Stimulated activated CD4-positive, alpha-beta T cell treated with anti-CD3 and anti-CD28 coated beads, Interleukin-1b, Interleukin-23, amount 100 ng/mL, for 48 hours (primary cell): Measurements from ENCODE around the gene ADD1.

Experiments
- DNase-seq: peaks from one replicate; pipeline ENCODE4 v3.0.0-alpha.2; 2020

Gene ADD1

DNA sequence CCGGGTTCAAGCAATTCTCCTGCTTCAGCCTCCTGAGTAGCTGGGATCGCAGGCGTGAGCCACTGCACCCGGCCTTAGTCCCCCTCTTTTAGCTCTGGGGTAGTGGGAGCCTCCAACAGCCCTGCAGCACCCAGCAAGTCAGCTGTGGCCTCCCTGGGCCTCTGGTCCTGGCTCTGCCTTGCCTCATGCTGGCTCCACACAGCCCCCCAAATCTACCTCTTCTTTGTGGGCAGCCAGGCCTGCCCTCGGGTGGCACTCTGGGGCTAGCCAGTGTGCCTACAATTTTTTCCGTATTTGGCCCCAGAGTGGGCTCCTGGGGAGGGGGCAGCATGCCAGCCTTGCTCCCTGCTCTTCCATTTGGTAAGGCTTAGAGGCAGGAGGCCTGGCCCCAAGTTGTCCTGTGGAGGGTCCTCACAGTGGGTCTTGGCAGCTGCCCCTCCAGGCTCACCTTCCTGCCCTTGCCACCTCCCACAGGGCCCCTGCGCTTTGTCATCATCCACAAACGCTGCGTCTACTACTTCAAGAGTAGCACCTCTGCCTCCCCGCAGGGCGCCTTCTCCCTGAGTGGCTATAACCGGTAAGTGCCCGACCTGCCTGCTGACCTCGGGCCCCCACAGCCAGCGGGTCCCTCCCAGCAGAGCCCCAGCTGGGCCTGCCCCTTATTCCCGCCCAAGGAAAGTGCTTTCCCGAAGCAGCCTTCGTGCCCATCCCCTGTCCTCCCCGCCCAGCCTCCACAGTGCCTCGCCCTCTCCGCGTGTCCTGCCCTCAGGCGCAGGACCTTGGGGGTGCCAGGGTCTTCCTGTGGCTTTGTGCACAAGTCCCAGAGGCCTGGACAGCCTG lies 21.0 kb upstream of the ADD1 start:
- DNase-seq: no peak

DNA sequence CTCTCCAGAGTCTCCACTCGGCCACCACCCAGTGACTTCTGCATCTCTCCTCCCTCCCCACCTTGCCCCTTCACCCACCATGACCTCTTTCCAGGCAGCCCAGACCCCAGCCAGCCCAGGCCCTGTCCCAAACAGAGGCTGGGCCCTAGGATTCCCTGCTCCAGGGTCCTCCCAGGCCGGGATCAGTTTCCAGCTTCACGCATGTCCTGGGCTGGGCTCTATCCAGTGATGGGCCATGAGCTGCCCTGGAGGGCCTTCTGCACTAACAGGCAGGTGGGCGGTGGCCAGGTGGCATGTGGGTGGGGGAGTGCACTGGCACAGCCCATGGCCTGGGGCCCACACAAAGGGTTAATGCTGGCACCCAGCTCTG lies 20.4 kb upstream of the ADD1 start:
- DNase-seq: no peak

DNA sequence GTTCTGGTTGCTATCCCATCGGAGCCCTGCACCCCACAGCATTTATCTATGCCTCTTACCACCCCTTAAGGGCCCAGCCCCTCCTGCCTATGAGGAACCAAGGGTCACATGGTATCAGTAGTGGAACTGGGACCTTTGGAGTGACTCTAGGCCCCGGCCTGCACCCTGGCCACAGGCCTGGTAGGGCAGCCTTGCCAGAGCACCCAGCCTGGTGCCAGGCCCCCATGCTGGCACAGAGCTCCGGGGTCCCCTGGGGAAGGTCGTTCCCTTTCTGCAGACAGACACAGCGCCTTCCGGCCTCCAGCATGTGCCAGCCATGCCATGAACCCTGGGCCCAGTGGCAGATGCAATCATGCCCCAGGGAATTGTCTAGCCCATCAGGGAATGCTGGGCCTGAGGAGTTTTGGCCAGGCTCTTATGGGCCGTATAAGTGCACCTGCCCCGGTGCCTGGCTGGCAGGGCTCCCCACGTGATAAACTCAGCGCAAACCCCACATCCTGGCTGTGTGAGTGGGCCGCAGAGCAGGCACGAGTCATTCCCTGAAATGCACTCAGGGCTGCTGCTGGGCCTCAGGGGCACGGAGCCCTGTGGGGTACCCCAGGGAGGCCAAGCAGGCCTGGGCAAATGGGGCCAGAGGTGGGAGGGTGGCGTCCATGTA lies 19.8 kb upstream of the ADD1 start:
- no peak for DNase-seq

DNA sequence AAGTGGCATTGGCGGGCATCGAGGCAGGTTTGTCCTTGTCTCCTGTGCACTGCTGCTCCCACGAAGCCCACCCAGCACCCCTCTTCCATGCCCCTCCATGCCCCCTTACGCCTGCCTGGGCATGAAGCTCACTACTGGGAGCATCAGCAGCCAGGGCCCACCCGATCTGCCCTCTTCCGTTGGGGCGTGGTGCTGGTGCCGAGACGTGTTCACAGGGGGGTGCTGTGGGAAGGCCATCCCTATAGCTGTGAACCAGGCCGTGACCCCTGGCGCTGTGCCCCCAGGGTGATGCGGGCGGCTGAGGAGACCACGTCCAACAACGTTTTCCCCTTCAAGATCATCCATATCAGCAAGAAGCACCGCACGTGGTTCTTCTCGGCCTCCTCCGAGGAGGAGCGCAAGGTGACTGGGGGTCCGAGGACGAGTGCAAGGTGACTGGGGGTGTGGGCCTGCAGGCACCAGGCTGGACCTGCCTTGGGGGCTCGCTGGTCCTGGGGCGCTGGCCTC lies 19.3 kb upstream of the ADD1 start:
- DNase-seq: no peak

DNA sequence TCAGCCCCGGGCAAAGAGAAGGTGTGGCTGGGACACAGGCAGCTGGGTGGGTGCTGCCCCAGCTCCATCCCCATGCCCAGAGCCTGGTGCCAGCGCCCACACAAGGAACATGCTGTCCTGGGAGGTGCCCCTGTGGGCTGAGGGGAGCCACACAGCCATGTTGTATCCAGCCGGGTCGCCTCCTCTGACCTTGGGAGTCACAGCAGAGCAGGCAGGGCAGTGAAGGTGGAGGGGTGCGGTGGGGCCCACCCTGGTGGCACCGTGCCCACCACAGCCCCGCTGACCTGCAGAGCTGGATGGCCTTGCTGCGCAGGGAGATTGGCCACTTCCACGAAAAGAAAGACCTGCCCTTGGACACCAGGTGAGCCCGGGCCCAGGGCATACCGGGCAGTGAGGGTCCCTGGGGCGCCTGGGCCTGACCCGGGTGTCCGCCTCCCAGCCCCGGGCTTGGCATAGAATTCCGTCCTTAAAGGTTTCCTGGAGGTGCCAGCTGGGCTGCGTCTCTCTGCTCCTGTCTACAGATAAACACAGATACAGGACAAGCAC lies 18.7 kb upstream of the ADD1 start:
- no peak for DNase-seq

DNA sequence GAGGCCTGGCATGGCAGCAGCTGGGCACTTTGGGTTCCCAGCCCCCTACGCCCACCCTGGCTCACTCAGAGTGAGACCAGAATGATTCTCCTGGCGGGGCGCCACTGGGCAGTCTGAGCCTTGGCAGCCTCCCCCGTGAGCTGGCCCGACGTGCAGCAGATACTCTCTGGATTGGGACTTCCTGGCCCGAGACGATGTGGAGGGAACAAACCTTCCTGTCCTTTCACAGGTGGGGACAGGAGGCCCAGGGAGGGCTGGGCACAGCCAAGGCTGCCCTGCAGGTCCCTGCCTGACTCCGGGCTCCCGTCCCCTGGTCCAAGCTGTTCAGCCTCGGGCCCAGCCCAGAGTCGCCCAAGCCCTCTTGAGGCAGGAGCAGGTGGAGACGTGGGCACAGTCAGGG lies 17.9 kb upstream of the ADD1 start:
- no peak for DNase-seq

DNA sequence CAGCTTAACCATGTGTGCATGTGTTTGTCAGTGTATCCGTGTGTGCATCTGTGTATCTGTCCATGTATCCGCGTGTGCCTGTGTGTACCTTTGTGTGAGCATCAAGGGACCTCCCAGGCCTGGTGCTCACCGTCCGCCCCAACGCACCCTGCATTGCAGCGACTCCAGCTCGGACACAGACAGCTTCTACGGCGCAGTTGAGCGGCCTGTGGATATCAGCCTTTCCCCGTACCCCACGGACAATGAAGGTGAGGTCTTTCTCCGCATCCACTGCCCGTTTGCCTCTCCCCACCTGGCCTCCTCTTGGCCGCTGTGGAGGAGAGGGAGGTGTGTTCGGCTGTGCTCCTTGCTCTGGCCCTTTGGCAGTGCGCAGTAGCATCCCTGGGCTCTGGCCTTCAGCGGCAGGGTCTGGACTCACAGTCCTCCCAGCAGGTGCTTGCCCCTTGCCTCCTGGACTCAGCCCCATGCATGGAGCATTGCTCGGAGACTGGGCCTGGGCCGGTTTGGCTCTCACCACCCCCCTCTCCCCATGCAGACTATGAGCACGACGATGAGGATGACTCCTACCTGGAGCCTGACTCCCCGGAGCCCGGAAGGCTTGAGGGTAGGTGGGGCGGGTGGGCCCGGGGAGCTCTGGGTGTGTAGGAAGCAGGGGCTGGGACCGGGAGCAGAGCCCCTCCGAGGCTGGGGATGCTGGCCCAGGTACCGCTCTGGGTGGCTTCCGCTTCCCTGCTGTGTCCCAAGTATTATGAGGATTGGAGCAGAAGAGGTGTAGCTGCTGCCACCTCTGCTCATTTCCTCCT lies 16.4 kb upstream of the ADD1 start:
- DNase-seq: no peak

DNA sequence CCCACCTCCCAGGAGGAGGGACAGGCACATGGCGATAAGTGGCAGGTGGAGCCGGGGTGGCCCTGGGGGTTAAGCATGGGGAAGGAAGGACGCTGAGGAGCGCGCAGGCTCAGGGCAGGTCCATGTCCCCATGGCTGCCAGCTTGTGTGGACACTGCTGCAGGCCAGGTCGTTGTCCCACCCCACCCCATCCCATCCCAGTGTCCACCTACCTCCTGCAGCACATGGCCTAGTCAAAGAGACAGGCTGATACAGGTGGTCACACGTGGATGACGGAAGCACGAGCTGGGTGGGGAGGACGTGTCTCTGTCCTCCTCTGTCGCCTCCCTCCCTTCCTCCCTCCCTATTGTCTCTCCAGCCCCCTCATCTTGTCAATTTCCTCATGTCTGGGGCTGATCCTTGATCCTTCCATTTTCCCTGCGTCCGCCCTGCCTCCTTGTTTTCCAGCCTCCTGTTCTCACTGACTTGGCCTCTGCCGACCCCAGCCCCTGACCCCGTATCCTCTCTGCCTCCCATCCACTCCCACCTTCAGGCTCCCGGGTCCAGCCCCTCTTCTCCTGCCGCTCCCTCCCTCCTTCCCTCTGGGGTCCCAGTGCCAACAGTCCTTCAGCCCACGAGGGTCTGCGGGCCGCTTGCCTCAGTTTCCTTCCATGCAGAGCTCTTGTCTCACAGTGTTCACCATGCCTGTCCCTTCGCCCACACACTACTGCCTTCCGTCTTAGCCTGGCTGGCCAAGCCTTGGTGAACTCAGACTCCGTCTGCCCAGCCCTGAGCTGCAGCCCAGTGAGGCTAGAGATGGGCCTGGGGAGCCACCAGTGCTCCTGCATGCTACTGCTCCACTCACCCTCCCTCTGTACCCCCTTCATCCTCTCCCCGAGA lies 15.5 kb upstream of the ADD1 start:
- DNase-seq: no peak

DNA sequence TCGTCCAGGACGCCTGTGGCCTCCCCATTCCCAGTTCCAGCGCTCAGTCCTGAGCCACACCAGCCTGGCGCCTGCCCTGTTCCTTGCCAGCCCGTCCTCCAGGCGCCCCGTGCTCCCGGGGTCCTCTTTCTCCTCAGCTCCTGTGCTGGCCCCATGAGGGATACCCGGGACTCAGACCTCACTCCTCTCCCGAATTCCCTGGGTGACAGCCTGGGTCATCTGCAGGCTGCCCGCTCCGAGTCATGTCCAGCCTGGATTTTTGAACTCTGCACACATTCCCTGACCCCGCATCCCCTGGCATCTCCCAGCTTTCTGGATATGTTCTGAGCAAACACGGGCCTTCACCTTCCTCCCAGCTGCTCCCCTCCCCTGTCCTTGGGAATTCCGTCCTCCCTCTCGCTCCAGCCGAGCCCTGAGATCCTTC lies 14.9 kb upstream of the ADD1 start:
- DNase-seq: no peak

DNA sequence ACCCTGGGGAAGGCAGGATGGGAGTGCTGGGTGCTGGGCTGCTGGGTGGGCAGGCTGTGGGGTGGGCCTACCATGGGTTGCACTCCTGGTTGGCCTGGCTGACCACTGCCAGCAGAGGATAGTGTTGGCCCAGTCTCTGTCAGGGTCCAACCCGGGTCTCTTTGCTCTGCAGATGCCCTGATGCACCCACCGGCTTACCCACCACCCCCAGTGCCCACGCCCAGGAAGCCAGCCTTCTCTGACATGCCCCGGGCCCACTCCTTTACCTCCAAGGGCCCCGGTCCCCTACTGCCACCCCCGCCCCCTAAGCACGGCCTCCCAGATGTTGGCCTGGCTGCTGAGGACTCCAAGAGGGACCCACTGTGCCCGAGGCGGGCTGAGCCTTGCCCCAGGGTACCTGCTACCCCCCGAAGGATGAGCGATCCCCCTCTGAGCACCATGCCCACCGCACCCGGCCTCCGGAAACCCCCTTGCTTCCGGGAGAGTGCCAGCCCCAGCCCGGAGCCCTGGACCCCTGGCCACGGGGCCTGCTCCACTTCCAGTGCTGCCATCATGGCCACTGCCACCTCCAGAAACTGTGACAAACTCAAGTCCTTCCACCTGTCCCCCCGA lies 14.2 kb upstream of the ADD1 start:
- DNase-seq: no peak

DNA sequence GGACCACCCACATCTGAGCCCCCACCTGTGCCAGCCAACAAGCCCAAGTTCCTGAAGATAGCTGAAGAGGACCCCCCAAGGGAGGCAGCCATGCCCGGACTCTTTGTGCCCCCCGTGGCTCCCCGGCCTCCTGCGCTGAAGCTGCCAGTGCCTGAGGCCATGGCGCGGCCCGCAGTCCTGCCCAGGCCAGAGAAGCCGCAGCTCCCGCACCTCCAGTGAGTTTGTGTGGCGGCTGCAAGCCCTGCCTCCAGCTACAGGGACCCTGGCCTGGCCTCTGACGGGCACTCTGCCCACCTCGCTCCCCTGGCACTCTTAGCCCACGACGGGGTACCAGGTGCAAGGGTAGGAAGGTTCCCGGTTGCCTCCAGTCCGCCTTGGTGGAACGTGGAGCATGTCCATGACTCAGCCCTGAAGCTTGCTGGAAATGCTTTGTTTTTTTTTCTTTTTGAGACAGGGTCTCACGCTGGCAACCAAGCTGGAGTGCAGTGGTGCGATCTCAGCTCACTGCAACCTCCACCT lies 13.7 kb upstream of the ADD1 start:
- no peak for DNase-seq

DNA sequence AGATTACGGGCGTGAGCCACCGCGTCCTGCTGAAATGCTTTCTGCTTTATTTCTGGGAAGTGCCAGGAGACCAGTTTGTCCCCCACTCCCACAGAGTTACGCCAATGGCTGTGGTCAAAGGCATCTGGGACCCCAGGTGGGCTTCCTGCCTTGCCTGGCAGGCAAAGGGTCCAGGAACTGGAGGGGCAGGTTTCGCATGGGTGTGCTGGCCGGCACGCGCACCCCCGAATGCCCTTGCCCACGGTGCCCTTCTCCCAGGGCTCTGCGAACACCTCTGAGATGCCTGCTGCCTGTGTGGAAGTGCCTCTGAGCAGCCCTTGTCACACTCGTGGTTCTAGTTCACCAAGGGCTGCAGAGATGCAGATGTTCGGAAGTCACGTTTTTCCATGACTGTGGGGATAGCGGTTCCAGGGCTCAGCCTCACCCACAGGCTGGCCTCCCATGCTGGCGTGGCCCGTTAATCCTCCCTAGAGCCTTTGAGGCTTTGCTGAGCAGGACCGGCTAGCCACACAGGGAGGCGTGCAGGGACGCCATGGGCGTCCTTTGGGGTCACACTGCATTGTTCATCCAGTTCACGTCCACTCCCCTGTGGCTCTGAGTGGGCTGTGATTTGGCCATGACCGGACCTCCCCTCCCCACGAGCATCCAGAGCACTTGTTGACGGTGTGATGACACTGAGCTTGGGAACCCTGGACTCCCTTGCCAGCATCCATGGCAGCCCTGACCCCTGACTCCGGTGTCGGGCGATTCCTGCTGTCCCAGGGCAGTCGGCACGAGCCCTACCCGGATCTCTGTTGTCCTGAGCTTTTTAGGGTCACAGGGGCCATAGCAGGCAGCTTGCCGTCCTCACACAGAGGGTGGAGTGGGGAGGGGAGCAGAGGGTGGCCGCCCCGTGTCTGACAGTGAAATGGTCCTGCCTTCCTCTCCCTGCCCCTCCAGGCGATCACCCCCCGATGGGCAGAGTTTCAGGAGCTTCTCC lies 12.7 kb upstream of the ADD1 start:
- DNase-seq: no peak

DNA sequence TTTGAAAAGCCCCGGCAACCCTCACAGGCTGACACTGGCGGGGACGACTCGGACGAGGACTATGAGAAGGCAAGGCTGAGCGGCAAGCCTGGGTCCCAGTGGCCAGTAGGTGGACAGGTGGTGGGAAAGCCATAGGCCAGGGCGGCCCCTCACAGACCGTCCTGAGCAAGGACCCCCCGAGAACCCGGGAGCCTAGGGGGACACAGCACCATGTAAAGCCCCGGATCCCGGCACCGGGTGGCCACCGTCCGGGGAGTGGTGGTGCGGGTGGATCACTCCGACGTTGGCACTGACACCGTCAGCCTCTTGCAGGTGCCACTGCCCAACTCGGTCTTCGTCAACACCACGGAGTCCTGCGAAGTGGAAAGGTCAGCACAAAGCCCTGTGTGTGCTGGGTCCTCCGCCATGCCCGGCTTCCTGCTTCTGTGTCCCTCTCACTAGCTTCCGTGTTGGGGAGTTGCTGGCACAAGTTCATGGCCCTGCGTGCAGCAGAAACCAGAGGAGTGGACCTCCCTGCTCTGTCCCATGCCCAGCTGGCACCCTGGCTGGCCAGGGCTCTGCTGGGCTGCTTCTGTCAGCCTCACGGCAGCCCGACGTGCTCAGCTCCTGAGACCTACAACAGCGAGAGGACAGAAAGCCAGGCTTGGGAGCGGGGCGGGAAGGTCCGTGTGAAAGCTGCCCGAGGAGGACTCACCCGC lies 11.9 kb upstream of the ADD1 start:
- DNase-seq: no peak

DNA sequence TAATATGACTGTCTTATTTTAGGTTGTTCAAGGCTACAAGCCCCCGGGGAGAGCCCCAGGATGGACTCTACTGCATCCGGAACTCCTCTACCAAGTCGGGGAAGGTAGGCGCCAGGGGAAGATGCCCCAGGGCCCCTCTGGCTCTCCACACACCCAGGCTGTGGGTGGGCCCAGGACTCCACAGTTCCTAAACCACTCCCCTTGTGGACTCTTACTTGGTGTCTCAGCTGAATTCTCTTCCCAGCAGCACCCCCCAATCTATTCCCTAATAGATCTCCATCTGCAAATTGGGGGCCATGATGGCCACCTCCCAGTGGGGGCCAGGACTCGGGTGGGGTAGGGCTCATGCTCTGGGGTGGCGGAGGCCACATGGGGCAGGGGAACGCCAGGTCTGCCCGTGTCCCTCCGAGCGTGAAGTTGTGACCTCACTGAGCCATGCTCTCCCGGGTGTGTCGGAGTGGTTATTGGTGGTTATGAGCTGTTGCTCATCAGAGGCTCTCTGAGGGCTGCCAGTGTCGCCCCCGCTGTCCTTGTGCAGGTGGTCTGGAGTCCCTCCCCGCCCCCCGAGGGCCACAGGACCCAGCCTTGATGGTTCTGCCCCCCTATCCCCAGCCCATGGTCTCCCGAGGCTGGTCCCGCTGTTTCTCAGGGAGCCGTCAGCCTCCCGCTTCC lies 11.2 kb upstream of the ADD1 start:
- no peak for DNase-seq

DNA sequence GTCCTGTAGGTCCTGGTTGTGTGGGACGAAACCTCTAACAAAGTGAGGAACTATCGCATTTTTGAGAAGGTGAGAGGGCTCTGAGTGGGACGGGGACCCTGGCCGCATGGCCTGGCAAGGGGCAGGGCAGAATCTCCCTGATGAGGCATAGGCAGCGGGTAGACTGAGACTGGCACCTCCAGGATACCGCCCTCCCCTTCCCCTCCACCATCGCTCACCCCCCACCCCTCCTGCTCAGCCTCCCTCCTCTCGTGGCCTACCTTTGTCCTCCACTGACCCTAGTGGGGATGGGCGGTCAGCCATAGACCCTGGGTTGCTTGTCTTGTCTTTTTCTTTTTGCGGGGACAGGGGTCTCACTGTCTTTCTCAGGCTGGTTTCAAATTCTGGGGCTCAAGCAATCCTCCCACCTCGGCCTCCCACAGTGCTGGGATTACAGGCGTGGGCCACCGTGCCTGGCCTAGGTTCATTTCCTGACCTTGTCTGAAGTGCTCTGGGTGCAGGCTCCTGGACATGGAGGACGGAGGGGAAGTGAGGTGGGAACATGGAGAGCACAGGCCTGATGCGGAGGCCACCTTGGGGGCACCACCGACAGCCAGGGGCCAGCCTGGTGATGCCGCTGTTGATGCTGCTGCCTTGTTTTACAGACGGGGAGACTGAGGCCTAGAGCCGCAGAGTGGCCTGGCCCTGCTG lies 10.5 kb upstream of the ADD1 start:
- no peak for DNase-seq

DNA sequence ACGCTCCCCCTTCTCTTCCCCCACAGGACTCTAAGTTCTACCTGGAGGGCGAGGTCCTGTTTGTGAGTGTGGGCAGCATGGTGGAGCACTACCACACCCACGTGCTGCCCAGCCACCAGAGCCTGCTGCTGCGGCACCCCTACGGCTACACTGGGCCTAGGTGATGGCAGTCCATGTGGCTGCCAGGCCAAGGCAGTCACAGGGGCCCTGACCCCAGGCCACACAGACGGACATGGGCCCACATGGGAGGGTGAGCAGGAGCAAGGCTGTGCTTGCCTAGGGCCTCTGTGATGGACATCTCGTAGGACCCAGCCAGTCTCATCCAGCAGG lies 10.0 kb upstream of the ADD1 start:
- DNase-seq: no peak

DNA sequence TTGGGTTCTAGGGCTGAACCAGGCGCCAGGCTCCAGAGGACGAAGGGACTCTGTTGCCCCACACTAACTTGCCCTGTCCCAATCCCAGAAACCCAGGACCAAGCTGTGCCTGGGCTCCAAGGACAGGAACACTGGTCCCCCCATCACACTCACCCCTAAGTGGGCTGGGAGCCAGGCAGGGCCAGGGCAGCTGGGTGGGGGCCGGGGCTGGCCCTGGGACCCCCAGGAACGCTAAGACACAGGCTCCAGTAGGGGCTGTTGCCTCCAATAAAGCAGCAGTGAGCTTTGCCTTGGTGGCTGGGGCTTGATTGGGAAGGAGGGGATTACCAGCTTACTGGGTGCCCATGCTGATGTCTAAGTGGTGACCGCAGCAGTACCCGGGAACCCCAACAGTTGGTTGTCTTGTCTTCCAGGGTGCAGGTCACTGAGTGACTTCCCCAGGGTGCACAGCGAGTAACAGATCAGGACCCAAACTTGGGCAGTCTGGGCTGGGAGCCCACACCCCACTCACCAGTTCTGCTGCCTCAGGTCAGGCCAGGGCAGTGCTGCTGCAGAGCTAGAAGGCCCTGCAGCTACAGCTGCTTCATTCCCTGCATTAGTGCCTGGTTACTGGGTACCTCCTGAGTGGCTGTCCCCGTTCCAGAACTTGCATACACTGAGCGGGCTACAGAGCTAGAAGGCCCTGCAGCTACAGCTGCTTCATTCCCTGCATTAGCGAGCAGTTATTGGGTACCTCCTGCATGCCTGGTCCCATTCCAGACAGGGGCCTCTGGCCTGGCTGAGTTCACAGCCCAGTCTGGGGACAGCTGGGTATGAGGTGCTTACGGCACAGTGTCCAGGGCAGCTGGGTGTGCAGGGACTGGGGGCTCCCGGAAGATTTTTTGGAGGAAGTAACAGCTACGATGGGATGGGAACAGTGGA lies 9.4 kb upstream of the ADD1 start:
- DNase-seq: no peak
